H1 (cell line): ENCODE results near the gene CACUL1. TPM values are rescaled to one million over a fixed set of nuclear protein-coding genes. Genes with fewer than 3 reads are reported as not detected.

Source experiments
- CTCF ChIA-PET: fragments of 300-600 bp; sonication (Branson Sonifier 250); formaldehyde crosslinking; loops from one replicate; lab custom pipeline; 2021; ENCODE audit not compliant: partially characterized antibody; lab: Charles Lee
- POLR2A ChIA-PET: fragments of 300-600 bp; sonication (Branson Sonifier 250); formaldehyde crosslinking; loops from one replicate; lab custom pipeline; 2021; ENCODE audit warnings: inconsistent platforms; ENCODE audit not compliant: partially characterized antibody; lab: Charles Lee
- DNase-seq, 2 experiments: peaks; one replicate each; pipeline versions ENCODE4 v3.0.0 to v3.0.0-alpha.2; 2010 to 2022; ENCODE audit warnings: low spot score in 2 of 2, low read depth in 1 of 2, mixed read lengths in 1 of 2
- FAIRE-seq: peaks from 2 replicates; lab custom pipeline; 2011; peaks lifted over from hg19 to GRCh38; lab: Jason Lieb, UNC
- H2AFZ ChIP-seq: 2 replicates; pipeline ENCODE4 v1.8.1; 2012; ENCODE audit warnings: low read length, inconsistent platforms
- H2AK5ac ChIP-seq: 2 replicates; pipeline ENCODE4 v1.6.1; 2013; ENCODE audit warnings: low read depth, low read length
- H2BK120ac ChIP-seq: replicated peaks from 2 replicates; pipeline ENCODE3; 2013; ENCODE audit warnings: low read depth, low read length, inconsistent platforms
- H2BK12ac ChIP-seq: 2 replicates; pipeline ENCODE4 v1.6.1; 2013; ENCODE audit warnings: low read depth, low read length
- H2BK15ac ChIP-seq: 2 replicates; pipeline ENCODE4 v1.6.1; 2013; ENCODE audit warnings: low read length
- H2BK20ac ChIP-seq: 2 replicates; pipeline ENCODE4 v1.6.1; 2013; ENCODE audit warnings: low read length
- H2BK5ac ChIP-seq: 2 replicates; pipeline ENCODE4 v1.6.1; 2013; ENCODE audit warnings: low read depth, low read length
- H3K14ac ChIP-seq: 2 replicates; pipeline ENCODE4 v1.6.1; 2013; ENCODE audit warnings: inconsistent platforms; ENCODE audit not compliant: insufficient read length
- H3K18ac ChIP-seq: 2 replicates; pipeline ENCODE4 v1.6.1; 2013; ENCODE audit warnings: low read length; ENCODE audit errors: extremely low read depth
- H3K23ac ChIP-seq: 2 replicates; pipeline ENCODE4 v1.6.1; 2013; ENCODE audit warnings: inconsistent platforms; ENCODE audit not compliant: insufficient read length
- H3K23me2 ChIP-seq: 2 replicates; pipeline ENCODE4 v1.6.1; 2013; ENCODE audit warnings: low read depth, low read length
- H3K27ac ChIP-seq: 2 replicates; pipeline ENCODE4 v1.6.1; 2011; ENCODE audit warnings: low read depth, low read length, inconsistent platforms
- H3K27me3 ChIP-seq, 4 experiments: replicated peaks in 1 of 4; 1 replicate in 1 of 4; 2 replicates in 3 of 4; pipeline versions ENCODE4 v1.6.1 to v1.8.1; 2011 to 2013; ENCODE audit warnings: low read length in 3 of 4, mild to moderate bottlenecking in 3 of 4, inconsistent platforms in 2 of 4, mixed read lengths in 2 of 4, moderate library complexity in 1 of 4; ENCODE audit not compliant: control insufficient read depth in 3 of 4, insufficient read depth in 3 of 4; ENCODE audit errors: extremely low read depth in 1 of 4
- H3K36me3 ChIP-seq, 4 experiments: 2 replicates each; pipeline versions ENCODE4 v1.6.1 to v1.8.1; 2011 to 2013; ENCODE audit warnings: mild to moderate bottlenecking in 4 of 4, low read length in 3 of 4, moderate library complexity in 2 of 4, control low read depth in 1 of 4, inconsistent platforms in 1 of 4; ENCODE audit not compliant: insufficient read depth in 4 of 4, control insufficient read depth in 2 of 4
- H3K4ac ChIP-seq: replicated peaks from 2 replicates; pipeline ENCODE3; 2013; ENCODE audit warnings: low read length, low read depth, mixed read lengths, inconsistent platforms; ENCODE audit not compliant: insufficient read length
- H3K4me1 ChIP-seq, 4 experiments: replicated peaks in 1 of 4; 1 replicate in 1 of 4; 2 replicates in 3 of 4; pipeline versions ENCODE4 v1.6.1 to v1.8.1; 2011 to 2013; ENCODE audit warnings: low read length in 3 of 4, inconsistent platforms in 2 of 4, mixed read lengths in 1 of 4; ENCODE audit not compliant: insufficient read depth in 4 of 4, control insufficient read depth in 3 of 4
- H3K4me2 ChIP-seq, 2 experiments: 2 replicates each; pipeline versions ENCODE4 v1.6.1 to v1.8.1; 2011 to 2013; ENCODE audit warnings: low read depth in 2 of 2, low read length in 2 of 2, control low read depth in 1 of 2, inconsistent platforms in 1 of 2, mild to moderate bottlenecking in 1 of 2; ENCODE audit not compliant: insufficient read depth in 1 of 2
- H3K4me3 ChIP-seq, 4 experiments: fragments of 200-600, 300-600 bp in 1 of 4; sonication (generic), shearing (Covaris generic), sonication (Bioruptor Twin) in 1 of 4; 2 replicates each; pipeline versions ENCODE4 v1.5.1 to v1.8.1; 2011 to 2016; ENCODE audit warnings: low read length in 4 of 4, low read depth in 3 of 4, control low read depth in 2 of 4, inconsistent platforms in 2 of 4, mild to moderate bottlenecking in 2 of 4, mixed read lengths in 1 of 4, moderate library complexity in 1 of 4; ENCODE audit not compliant: insufficient read depth in 2 of 4; ENCODE audit errors: extremely low read depth in 1 of 4
- H3K56ac ChIP-seq: replicated peaks from 2 replicates; pipeline ENCODE3; 2013; ENCODE audit warnings: low read depth, mild to moderate bottlenecking, mixed read lengths, low read length, inconsistent platforms; ENCODE audit not compliant: insufficient read length
- H3K79me1 ChIP-seq: 2 replicates; pipeline ENCODE4 v1.6.1; 2013; ENCODE audit warnings: low read depth, low read length, control low read depth
- H3K79me2 ChIP-seq, 2 experiments: 2 replicates each; pipeline versions ENCODE4 v1.6.1 to v1.8.1; 2012 to 2013; ENCODE audit warnings: low read length in 2 of 2, mild to moderate bottlenecking in 2 of 2, inconsistent platforms in 1 of 2; ENCODE audit not compliant: insufficient read depth in 2 of 2, control insufficient read depth in 1 of 2
- H3K9ac ChIP-seq, 4 experiments: replicated peaks in 1 of 4; 1 replicate in 1 of 4; 2 replicates in 3 of 4; pipeline versions ENCODE4 v1.6.1 to v1.8.1; 2011 to 2013; ENCODE audit warnings: low read depth in 3 of 4, low read length in 3 of 4, control low read depth in 2 of 4, mild to moderate bottlenecking in 2 of 4, moderate library complexity in 2 of 4, inconsistent platforms in 1 of 4; ENCODE audit errors: extremely low read depth in 1 of 4
- H3K9me3 ChIP-seq, 2 experiments: 2 replicates each; pipeline versions ENCODE4 v1.6.1 to v1.8.1; 2012 to 2013; ENCODE audit warnings: mild to moderate bottlenecking in 2 of 2, moderate library complexity in 2 of 2, control low read depth in 1 of 2, inconsistent platforms in 1 of 2, low read depth in 1 of 2, low read length in 1 of 2, mixed read lengths in 1 of 2; ENCODE audit not compliant: insufficient read depth in 2 of 2
- H4K20me1 ChIP-seq, 2 experiments: replicated peaks in 1 of 2; 2 replicates each; pipeline versions ENCODE3 to v1.8.1; 2011 to 2013; ENCODE audit warnings: inconsistent platforms in 2 of 2, low read length in 2 of 2, mild to moderate bottlenecking in 1 of 2; ENCODE audit not compliant: insufficient read depth in 2 of 2, control insufficient read depth in 1 of 2
- H4K5ac ChIP-seq: 2 replicates; pipeline ENCODE4 v1.6.1; 2013; ENCODE audit warnings: low read length, low read depth, mixed read lengths, inconsistent platforms; ENCODE audit not compliant: insufficient read length
- H4K8ac ChIP-seq: 2 replicates; pipeline ENCODE4 v1.8.0; 2013; ENCODE audit warnings: mild to moderate bottlenecking, moderate library complexity, low read length, inconsistent platforms; ENCODE audit not compliant: insufficient read depth; ENCODE audit errors: extremely low read depth
- H4K91ac ChIP-seq: replicated peaks from 2 replicates; pipeline ENCODE3; 2013; ENCODE audit warnings: low read length, mixed read lengths, inconsistent platforms; ENCODE audit not compliant: insufficient read length
- GABPA ChIP-seq: IDR thresholded peaks from 2 replicates; pipeline ENCODE4 v1.6.1; 2011; ENCODE audit warnings: mild to moderate bottlenecking, low read length, moderate library complexity, borderline replicate concordance; ENCODE audit not compliant: insufficient read depth
- JUND ChIP-seq: IDR thresholded peaks from 2 replicates; pipeline ENCODE4 v1.6.1; 2011; ENCODE audit warnings: mild to moderate bottlenecking, improper control_type of control experiment, low read length
- WGBS, 2 experiments: shearing (Covaris generic) in 1 of 2; methylation state at CpG; one replicate each; pipeline versions ENCODE4 v1.1.6 to v1.1.7; 2013 to 2015; ENCODE audit warnings: low lambda C conversion rate in 2 of 2, mixed read lengths in 2 of 2, inconsistent platforms in 1 of 2, low coverage in 1 of 2, missing lambda C conversion rate in 1 of 2; ENCODE audit not compliant: insufficient replicate concordance in 2 of 2, insufficient coverage in 1 of 2, insufficient read length in 1 of 2; ENCODE audit errors: extremely low coverage in 1 of 2, missing lambda C conversion rate in 1 of 2; 5-methylcytosine and 5-hydroxymethylcytosine counted together
- polyA plus RNA-seq, 7 experiments: library from polyadenylated mRNA; depleted of rRNA in 3 of 7; stranded (reverse) in 5 of 7; unstranded in 2 of 7; fragments of >200 nt in 5 of 7; fragments of 200-250 nt in 2 of 7; gene quantifications; 1 replicate in 5 of 7; 2 replicates in 1 of 7; 4 replicates in 1 of 7; pipeline versions ENCODE4 v1.2.1 to v1.2.3, GENCODE V29; 2011 to 2013; ENCODE audit warnings: missing spikeins in 2 of 7, mixed read lengths in 2 of 7
- total RNA-seq: library from RNA; stranded (reverse); fragmentation: NEBNext Ultra II Directional; extraction: Animal tissue kit (Norgen Biotek cat#: 25700); gene quantifications from 2 replicates; pipeline ENCODE4 v1.2.1, GENCODE V29; 2021
- TF ChIP-seq, protein P1 (sequence below): IDR thresholded peaks from 2 replicates; pipeline ENCODE4 v1.6.1; 2011; ENCODE audit warnings: low read length, improper control_type of control experiment

Gene CACUL1
- total and polyA plus RNA-seq, 2 of the 8 experiments (the other 6 are each of a cell fraction or from before 2014, with no cell fraction given): 6.5 to 34.2 TPM

DNA sequence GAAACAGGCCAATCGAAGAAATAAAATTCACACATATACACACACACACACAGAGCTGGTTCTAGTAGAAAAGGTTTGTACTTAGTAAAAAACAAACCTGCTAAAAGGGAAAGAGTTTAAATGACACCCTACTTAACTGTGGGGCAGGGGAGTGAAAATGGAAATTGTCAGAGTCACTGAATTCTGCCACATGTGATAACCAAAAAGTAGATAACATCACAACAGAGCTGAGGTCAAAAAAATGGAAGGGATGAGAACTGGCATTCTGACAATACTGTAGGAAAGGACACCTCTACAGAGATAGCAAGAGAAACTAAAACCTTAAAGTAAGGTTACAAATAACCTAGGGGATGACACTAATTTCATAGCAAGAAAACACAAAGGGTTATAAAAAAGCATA lies 74.6 kb downstream of the CACUL1 start:
- Histone ChIP-seq H3K56ac (no peak overlapping the region), H4K20me1 (peaks cover 0 to 5% of the 10 kb centered on the region in 2 experiments), H3K4me2 (no peak overlapping the region), H2BK20ac (no peak overlapping the region), H3K9me3 (no peaks in the 10 kb centered on the region), H3K9ac (no peak overlapping the region), H2BK12ac (no peak overlapping the region), H3K23ac (no peak overlapping the region), H2BK5ac (no peak overlapping the region), H4K8ac (no peak overlapping the region), H3K36me3 (peaks cover 0 to 18% (median 3%) of the 10 kb centered on the region in 4 experiments; a peak in 5 of 8 replicates), H2BK120ac (no peak overlapping the region), H3K23me2 (no peaks in the 10 kb centered on the region), H3K79me2 (no peaks in the 10 kb centered on the region), H2AFZ (no peak overlapping the region), H3K79me1 (no peaks in the 10 kb centered on the region), H3K4ac (no peak overlapping the region), H3K27ac (no peak overlapping the region), H3K14ac (no peak overlapping the region), H3K4me3 (no peak overlapping the region), H3K27me3 (no peaks in the 10 kb centered on the region), H4K5ac (no peak overlapping the region), H4K91ac (no peak overlapping the region), H3K18ac (no peak overlapping the region), H2BK15ac (no peak overlapping the region), H3K4me1 (no peaks in the 10 kb centered on the region), H2AK5ac (no peak overlapping the region)
- no peak for DNase-seq
- POLR2A ChIA-PET: no interaction called here
- FAIRE-seq: no peak
- 88% methylated on average over 1 of the region's 1 CpG; no CpG with 5 or more reads in 1 of the 2 experiments for WGBS, 2 experiments
- CTCF ChIA-PET: interaction anchor here (0.6 to 2.0 kb wide), 2 partner anchors 9 to 11 kb away, joined by 3 to 9 read pairs; no protein-coding TSS in a partner anchor
- TF ChIP-seq JUND: no peak
- no peak for TF ChIP-seq GABPA
- TF ChIP-seq, protein P1, sequence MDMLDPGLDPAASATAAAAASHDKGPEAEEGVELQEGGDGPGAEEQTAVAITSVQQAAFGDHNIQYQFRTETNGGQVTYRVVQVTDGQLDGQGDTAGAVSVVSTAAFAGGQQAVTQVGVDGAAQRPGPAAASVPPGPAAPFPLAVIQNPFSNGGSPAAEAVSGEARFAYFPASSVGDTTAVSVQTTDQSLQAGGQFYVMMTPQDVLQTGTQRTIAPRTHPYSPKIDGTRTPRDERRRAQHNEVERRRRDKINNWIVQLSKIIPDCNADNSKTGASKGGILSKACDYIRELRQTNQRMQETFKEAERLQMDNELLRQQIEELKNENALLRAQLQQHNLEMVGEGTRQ: no peak
